AG10803 (cell line): Measurements from ENCODE around the gene ZNF214.

ENCODE experiments used
- DNase-seq: peaks from one replicate; pipeline ENCODE4 v3.0.0; 2010; ENCODE audit warnings: low read depth
- H3K4me3 ChIP-seq: 2 replicates; pipeline ENCODE4 v1.5.1; 2011; ENCODE audit warnings: mild to moderate bottlenecking, low read length, control low read depth
- CTCF ChIP-seq: conservative IDR thresholded peaks from 2 replicates; pipeline ENCODE4 v1.5.1; 2011; ENCODE audit warnings: mild to moderate bottlenecking, low read length, control low read depth, inconsistent platforms

ZNF214 gene

GRCh38 chr11:7019500-7020182 is 505 bp downstream of the ZNF214 start:
- peak overlapping the region; percentile 96 for H3K4me3 ChIP-seq
- DNase-seq: no peak
- no peak for TF ChIP-seq CTCF

- no peak overlapping the region for H3K4me3 ChIP-seq
- DNase-seq: no peak
- no peak for TF ChIP-seq CTCF
Measured at GRCh38 chr11:7016011-7016410, 4.1 kb downstream of the ZNF214 start.

- DNase-seq: no peak
- H3K4me3 ChIP-seq: no peak overlapping the region
- no peak for TF ChIP-seq CTCF
Measured at GRCh38 chr11:7014118-7014517, 6.0 kb downstream of the ZNF214 start.

GRCh38 chr11:7004482-7004881 is 15.7 kb downstream of the ZNF214 start:
- no peak overlapping the region for H3K4me3 ChIP-seq
- no peak for TF ChIP-seq CTCF
- DNase-seq: peak; percentile 52

- no peak overlapping the region for H3K4me3 ChIP-seq
- TF ChIP-seq CTCF: no peak
Measured at GRCh38 chr11:6995703-6996102, 24.4 kb downstream of the ZNF214 start.

GRCh38 chr11:6992457-6993417 is 27.4 kb downstream of the ZNF214 start:
- peak; percentile 85 for DNase-seq
- TF ChIP-seq CTCF: no peak
- H3K4me3 ChIP-seq: peak overlapping the region; percentile 16

More at GRCh38 chr11:6995703-6996102, 24.4 kb downstream of the ZNF214 start:
- DNase-seq: no peak

GRCh38 chr11:6992026-6992425 is 28.1 kb downstream of the ZNF214 start:
- DNase-seq: peak; percentile 73
- no peak for TF ChIP-seq CTCF
- H3K4me3 ChIP-seq: no peak overlapping the region
